Epithelial cell of proximal tubule (primary cell): ENCODE measurements around the gene SMO. TPM values are rescaled to one million over a fixed set of nuclear protein-coding genes. Genes with fewer than 3 reads are reported as not detected.

Experiments
- DNase-seq: peaks from one replicate; pipeline ENCODE4 v3.0.0-alpha.2; 2011; ENCODE audit warnings: low read depth
- H3K4me3 ChIP-seq: 2 replicates; pipeline ENCODE4 v1.5.1; 2011; ENCODE audit warnings: low read depth, mild to moderate bottlenecking, low read length
- total RNA-seq: library from RNA; depleted of rRNA; stranded (reverse); fragments of >200 nt; gene quantifications from 2 replicates; pipeline ENCODE4 v1.2.3, GENCODE V29; 2015
- TF ChIP-seq, protein P1 (sequence below): conservative IDR thresholded peaks from 2 replicates; pipeline ENCODE4 v1.5.1; 2012; ENCODE audit warnings: low read depth, mild to moderate bottlenecking, low read length

The SMO gene
- total RNA-seq, 1 donor from 2014 or later, result 25.5 TPM

GRCh38 chr7:129149511-129149910, 38.9 kb upstream of the SMO start:
- TF ChIP-seq, protein P1, sequence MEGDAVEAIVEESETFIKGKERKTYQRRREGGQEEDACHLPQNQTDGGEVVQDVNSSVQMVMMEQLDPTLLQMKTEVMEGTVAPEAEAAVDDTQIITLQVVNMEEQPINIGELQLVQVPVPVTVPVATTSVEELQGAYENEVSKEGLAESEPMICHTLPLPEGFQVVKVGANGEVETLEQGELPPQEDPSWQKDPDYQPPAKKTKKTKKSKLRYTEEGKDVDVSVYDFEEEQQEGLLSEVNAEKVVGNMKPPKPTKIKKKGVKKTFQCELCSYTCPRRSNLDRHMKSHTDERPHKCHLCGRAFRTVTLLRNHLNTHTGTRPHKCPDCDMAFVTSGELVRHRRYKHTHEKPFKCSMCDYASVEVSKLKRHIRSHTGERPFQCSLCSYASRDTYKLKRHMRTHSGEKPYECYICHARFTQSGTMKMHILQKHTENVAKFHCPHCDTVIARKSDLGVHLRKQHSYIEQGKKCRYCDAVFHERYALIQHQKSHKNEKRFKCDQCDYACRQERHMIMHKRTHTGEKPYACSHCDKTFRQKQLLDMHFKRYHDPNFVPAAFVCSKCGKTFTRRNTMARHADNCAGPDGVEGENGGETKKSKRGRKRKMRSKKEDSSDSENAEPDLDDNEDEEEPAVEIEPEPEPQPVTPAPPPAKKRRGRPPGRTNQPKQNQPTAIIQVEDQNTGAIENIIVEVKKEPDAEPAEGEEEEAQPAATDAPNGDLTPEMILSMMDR, result no peak
- DNase-seq, result no peak
- no peak overlapping the region for H3K4me3 ChIP-seq

DNA sequence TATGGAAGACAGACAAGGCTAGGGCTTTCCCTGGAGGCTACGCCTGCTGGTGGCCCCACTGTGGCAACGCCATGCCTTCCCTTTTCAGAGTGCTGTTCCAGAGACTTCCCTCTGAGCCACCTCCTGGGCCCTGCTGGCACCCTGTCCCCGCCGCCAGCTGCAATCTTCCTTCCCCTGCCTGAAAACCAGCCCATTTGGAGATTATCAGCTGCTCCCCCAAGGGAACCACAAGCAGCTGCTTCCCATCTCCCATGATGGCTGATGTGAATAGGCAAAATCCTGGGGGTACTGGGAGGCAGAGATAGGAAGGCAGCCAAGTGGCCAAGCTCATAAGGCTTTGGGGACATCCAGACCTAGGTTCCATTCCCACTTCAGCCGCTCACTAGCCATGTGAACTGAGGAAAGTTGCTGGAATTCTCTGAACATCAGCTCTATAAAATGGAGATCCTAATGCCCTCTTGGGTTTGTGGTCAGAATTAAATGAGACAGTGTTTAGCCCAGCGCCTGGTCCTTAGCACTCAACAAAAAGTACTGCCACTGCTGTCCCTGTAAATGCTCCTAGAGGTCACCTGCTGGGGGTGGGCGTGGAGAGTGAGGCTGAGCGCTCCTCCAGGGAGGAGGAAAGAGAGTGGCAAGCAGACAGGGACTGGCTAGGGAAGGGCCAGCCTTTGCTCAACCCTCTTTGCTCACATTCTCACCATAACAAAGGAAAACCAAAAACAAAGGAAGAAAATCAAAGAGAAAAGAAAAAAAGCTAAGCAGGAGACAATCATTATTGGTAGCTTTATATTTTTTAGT, 38.0 kb upstream of the SMO start:
- TF ChIP-seq, protein P1, result no peak
- no peak for DNase-seq

GRCh38 chr7:129157651-129158050, 30.8 kb upstream of the SMO start:
- TF ChIP-seq, protein P1, result no peak
- no peak for DNase-seq

More for the DNA sequence above, 38.0 kb upstream of the SMO start:
- H3K4me3 ChIP-seq, result no peak overlapping the region

GRCh38 chr7:129159539-129159938, 28.9 kb upstream of the SMO start:
- no peak for DNase-seq
- TF ChIP-seq, protein P1, result no peak
- no peak overlapping the region for H3K4me3 ChIP-seq

More at GRCh38 chr7:129157651-129158050, 30.8 kb upstream of the SMO start:
- H3K4me3 ChIP-seq, result no peak overlapping the region

DNA sequence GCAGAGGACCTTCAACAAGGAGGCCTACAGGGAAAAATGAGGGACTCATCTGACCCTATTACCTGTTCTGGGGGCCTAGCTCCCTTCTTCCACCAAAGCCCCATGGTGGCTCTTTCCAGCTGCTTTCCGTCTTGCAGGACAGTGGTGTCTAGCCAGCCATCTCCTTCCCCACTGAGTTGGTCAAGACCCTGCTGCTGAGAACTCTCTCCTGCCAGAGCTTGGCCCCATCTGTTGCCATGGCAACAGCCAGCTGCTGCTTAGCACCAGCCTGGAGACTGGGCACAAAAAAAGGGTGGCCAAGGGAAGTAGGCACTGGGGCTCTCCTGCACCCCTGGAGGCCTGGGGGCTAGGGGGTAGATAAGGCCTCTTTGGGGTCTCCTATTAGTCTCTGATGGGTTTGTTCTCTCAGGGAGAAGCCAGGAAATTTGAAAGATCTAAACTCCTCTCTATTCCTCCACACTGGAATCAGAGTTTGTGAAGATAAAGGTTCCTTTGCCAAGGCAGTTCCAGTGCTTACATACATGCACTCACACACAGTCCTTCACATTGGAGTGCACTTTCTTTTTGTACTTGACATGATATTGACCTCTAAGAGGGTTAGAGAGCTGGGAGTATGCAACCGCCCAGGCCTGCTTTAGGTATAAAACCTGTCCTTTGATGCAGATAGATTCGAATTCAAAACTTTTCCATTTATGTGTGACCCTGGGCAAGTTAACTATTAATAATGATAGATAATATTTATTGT, 28.1 kb upstream of the SMO start:
- H3K4me3 ChIP-seq, result no peak overlapping the region
- no peak for DNase-seq
- TF ChIP-seq, protein P1, result no peak

- H3K4me3 ChIP-seq, result no peak overlapping the region
- DNase-seq, result no peak
- TF ChIP-seq, protein P1, result no peak
Observed at GRCh38 chr7:129161524-129162225, 26.8 kb upstream of the SMO start.
